22Rv1 (cell line): Measurements from ENCODE around the gene MYOZ1.

Experiments
- CTCF ChIP-seq: fragments of 450-650 bp; IDR thresholded peaks from 2 replicates; pipeline ENCODE4 v1.5.1; 2017; ENCODE audit warnings: mild to moderate bottlenecking
- ZFX ChIP-seq: fragments of 450-650 bp; IDR thresholded peaks from 2 replicates; pipeline ENCODE4 v1.6.1; 2017; ENCODE audit warnings: antibody characterized with exemption, borderline replicate concordance

DNA sequence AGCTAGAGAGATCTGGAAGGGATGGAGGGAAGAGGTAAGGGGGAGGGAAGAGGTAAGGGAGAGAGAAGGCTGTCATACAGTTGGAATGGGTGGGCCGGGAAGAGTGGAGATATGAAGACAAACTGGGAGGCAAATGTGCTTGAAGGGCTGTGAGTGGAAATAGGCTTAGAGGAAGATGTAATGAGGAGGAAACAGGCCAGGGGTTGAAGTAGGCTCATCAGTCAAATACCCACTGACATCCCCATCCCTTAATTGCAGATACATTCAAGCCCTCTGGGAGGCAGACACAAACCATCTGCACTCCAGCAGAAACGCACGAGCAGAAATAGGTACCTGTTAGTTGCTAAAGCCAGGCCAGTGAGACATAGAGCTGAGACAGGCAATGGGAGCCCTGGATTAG is 12.4 kb upstream of the MYOZ1 start:
- TF ChIP-seq CTCF = peak; percentile 27
- TF ChIP-seq ZFX = no peak
